ENCODE measurements around the gene SH3TC1.
A peak's percentile ranks its signal among the peaks of the same experiment; 100 is the strongest.

The SH3TC1 gene

DNA sequence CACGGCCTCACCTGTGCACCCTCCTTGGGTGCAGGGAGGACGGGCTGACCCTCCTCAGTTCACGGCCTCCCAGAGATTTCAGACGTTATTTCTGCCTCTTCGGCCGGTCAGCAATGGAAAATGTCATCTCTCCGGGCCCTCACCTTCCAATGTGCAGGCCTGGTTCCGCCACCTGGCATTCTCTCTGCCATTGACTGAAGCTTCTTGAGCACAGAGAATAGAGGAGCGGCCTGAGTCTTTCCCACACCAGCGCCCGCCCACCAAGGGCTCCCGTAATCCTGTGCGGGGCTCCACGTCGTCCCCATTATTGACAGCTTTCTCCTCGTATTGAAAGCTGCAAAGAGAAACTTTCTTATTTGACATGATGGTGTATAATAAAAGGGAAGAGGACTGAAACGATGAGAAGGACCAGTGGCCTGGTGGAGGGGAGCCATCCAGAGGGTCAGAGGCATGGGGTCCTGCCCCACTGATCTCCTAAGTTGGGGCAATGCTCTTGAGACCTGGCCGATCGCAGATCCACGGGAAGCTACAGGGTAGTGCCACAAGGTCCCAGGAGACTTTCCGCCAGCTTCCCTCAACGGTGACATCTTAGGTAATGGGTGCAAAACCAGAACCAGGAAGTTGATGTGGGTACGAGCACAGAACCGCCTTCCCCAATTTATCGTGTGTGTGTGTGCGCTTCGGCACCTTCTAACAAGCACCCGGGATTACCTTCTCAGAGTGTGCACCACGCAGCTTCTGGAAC lies 91.0 kb downstream of the SH3TC1 start:
- DNase-seq (ENCODE audit: low spot score): peak; percentile 21

DNA sequence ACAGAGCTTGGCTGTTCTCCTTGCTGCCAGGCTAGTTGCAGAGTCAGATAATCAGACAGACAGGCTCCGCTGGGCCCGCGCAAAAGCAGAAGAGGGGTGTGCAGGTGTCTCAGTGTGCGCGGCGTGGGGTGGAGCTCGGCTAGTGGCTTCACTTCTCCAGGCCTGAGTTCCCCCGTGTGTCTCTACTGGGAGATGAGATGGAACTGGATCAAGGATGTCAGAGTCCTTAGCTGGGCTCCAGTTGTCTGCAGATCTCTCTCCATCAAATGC lies 91.5 kb downstream of the SH3TC1 start:
- DNase-seq (ENCODE audit: low spot score): peak; percentile 37

Data from NAMALWA (cell line).